RWPE2 (cell line): Measurements from ENCODE around the gene ARHGEF7.

Experiments used
- ATAC-seq: fragments of 200-7000 bp; cut with Tn5 transposase; 3 replicates; pipeline ENCODE4 v1.9.1; 2021; ENCODE audit warnings: low read depth
- DNase-seq: peaks from one replicate; pipeline ENCODE4 v3.0.0-alpha.2; 2020; ENCODE audit warnings: low spot score
- H3K27ac ChIP-seq: fragments of 450-650 bp; 2 replicates; pipeline ENCODE4 v1.5.1; 2017; ENCODE audit warnings: mild to moderate bottlenecking; ENCODE audit not compliant: poor library complexity, severe bottlenecking
- H3K27me3 ChIP-seq: fragments of 250-450 bp; sonication (Bioruptor Pico); 2 replicates; pipeline ENCODE4 v1.5.1; 2021; ENCODE audit warnings: mild to moderate bottlenecking, moderate library complexity; ENCODE audit not compliant: insufficient read depth, poor library complexity, severe bottlenecking
- H3K36me3 ChIP-seq: fragments of 250-450 bp; sonication (Bioruptor Pico); 2 replicates; pipeline ENCODE4 v1.5.1; 2020; ENCODE audit warnings: low read depth, mild to moderate bottlenecking, moderate library complexity
- H3K4me1 ChIP-seq: fragments of 250-450 bp; sonication (Bioruptor Pico); 2 replicates; pipeline ENCODE4 v1.5.1; 2021; ENCODE audit warnings: mild to moderate bottlenecking, moderate library complexity; ENCODE audit not compliant: insufficient read depth, poor library complexity, severe bottlenecking
- H3K4me3 ChIP-seq: fragments of 250-450 bp; sonication (Bioruptor Pico); 2 replicates; pipeline ENCODE4 v1.5.1; 2021; ENCODE audit warnings: mild to moderate bottlenecking, moderate library complexity; ENCODE audit not compliant: severe bottlenecking
- H3K9me3 ChIP-seq: fragments of 250-450 bp; sonication (Bioruptor Pico); 2 replicates; pipeline ENCODE4 v1.5.1; 2021; ENCODE audit warnings: mild to moderate bottlenecking, moderate library complexity; ENCODE audit not compliant: severe bottlenecking
- TF ChIP-seq, protein P1 (sequence below): fragments of 450-650 bp; IDR thresholded peaks from one replicate; pipeline ENCODE4 v1.5.1; 2017; ENCODE audit warnings: mild to moderate bottlenecking, moderate library complexity; ENCODE audit not compliant: poor library complexity, severe bottlenecking

ARHGEF7 gene

DNA sequence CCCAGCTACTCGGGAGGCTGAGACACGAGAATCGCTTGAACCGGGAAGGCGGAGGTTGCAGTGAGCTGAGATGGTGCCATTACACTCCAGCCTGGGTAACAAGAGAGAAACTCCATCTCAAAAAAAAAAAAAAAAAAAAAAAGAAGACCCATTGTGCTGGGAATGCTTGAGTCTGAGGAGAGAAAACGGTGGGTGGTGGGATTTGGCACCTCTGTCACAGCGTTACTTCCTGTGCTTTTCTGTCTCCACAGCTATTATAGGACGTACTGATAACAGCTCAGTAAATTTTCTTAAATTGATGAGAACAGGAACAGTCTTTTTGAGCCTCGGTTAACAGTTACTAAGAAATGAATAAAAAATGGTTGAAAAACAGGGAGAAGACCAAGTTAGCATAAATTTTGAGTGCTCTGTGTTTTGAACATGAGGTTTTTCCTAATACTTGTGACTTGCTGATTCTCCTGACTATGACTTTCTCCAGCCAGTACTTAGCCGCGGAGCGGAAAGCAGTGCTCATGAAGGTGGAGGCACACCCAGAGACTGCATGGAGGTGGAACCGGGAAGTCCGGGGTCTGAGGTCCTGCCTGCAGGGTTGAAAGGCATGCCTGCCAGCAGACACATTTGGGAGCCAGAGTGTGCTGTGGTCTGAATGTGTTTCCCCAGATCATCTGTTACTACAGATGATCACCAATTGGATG is 150.0 kb downstream of the ARHGEF7 start:
- no peak for ATAC-seq
- H3K36me3 ChIP-seq = peaks cover 6% of the 10 kb centered on the region

GRCh38 chr13:111265701-111266035 is 150.6 kb downstream of the ARHGEF7 start:
- no peak overlapping the region for H3K4me3 ChIP-seq
- TF ChIP-seq, protein P1, sequence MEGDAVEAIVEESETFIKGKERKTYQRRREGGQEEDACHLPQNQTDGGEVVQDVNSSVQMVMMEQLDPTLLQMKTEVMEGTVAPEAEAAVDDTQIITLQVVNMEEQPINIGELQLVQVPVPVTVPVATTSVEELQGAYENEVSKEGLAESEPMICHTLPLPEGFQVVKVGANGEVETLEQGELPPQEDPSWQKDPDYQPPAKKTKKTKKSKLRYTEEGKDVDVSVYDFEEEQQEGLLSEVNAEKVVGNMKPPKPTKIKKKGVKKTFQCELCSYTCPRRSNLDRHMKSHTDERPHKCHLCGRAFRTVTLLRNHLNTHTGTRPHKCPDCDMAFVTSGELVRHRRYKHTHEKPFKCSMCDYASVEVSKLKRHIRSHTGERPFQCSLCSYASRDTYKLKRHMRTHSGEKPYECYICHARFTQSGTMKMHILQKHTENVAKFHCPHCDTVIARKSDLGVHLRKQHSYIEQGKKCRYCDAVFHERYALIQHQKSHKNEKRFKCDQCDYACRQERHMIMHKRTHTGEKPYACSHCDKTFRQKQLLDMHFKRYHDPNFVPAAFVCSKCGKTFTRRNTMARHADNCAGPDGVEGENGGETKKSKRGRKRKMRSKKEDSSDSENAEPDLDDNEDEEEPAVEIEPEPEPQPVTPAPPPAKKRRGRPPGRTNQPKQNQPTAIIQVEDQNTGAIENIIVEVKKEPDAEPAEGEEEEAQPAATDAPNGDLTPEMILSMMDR = no peak
- DNase-seq (no peak), ATAC-seq (no peak)
- H3K27me3 ChIP-seq = no peaks in the 10 kb centered on the region
- H3K36me3 ChIP-seq = peaks cover 6% of the 10 kb centered on the region; the same call in 1 of the 2 replicates
- no peaks in the 10 kb centered on the region for H3K4me1 ChIP-seq
- no peaks in the 10 kb centered on the region for H3K9me3 ChIP-seq
- H3K27ac ChIP-seq = no peak overlapping the region

More for the DNA sequence above, 150.0 kb downstream of the ARHGEF7 start:
- Histone ChIP-seq H3K4me3 (no peak overlapping the region), H3K9me3 (no peaks in the 10 kb centered on the region), H3K27ac (no peak overlapping the region), H3K27me3 (no peaks in the 10 kb centered on the region), H3K4me1 (no peaks in the 10 kb centered on the region)
- TF ChIP-seq, protein P1 = no peak
- no peak for DNase-seq

GRCh38 chr13:111267205-111267604 is 152.1 kb downstream of the ARHGEF7 start:
- Histone ChIP-seq H3K4me1 (no peaks in the 10 kb centered on the region), H3K4me3 (no peak overlapping the region), H3K27ac (no peak overlapping the region), H3K27me3 (no peaks in the 10 kb centered on the region), H3K36me3 (peaks cover 6% of the 10 kb centered on the region; the same call in 1 of the 2 replicates), H3K9me3 (no peaks in the 10 kb centered on the region)
- ATAC-seq = no peak
- no peak for DNase-seq
- TF ChIP-seq, protein P1 = no peak

GRCh38 chr13:111267784-111268183 is 152.7 kb downstream of the ARHGEF7 start:
- no peaks in the 10 kb centered on the region for H3K4me1 ChIP-seq
- H3K9me3 ChIP-seq = no peaks in the 10 kb centered on the region
- TF ChIP-seq, protein P1 = no peak
- no peak overlapping the region for H3K27ac ChIP-seq
- DNase-seq (no peak), ATAC-seq (no peak)
- H3K27me3 ChIP-seq = no peaks in the 10 kb centered on the region
- H3K4me3 ChIP-seq = no peak overlapping the region
- H3K36me3 ChIP-seq = peaks cover 6% of the 10 kb centered on the region; the same call in 1 of the 2 replicates

GRCh38 chr13:111269508-111269907 is 154.4 kb downstream of the ARHGEF7 start:
- ATAC-seq (no peak), DNase-seq (no peak)
- no peaks in the 10 kb centered on the region for H3K27me3 ChIP-seq
- peaks cover 15% of the 10 kb centered on the region for H3K36me3 ChIP-seq
- H3K9me3 ChIP-seq = no peaks in the 10 kb centered on the region
- H3K4me3 ChIP-seq = no peak overlapping the region
- TF ChIP-seq, protein P1 = no peak
- H3K27ac ChIP-seq = no peak overlapping the region
- H3K4me1 ChIP-seq = no peaks in the 10 kb centered on the region
